SU-DHL-6 (cell line): ENCODE results near the gene CYTH4.

Experiments used
- H2AFZ ChIP-seq: fragments of 200-600 bp; sonication (generic); 2 replicates; pipeline ENCODE4 v1.6.1; 2014; ENCODE audit warnings: low read depth, mild to moderate bottlenecking, moderate library complexity, mixed read lengths, antibody characterized with exemption, low read length; ENCODE audit not compliant: severe bottlenecking
- H3F3A ChIP-seq: fragments of 200-600 bp; shearing (Covaris generic); 2 replicates; pipeline ENCODE4 v1.6.0; 2016; ENCODE audit warnings: antibody characterized with exemption, mild to moderate bottlenecking; ENCODE audit not compliant: insufficient read depth
- H3K27ac ChIP-seq: fragments of 200-600 bp; sonication (generic); 2 replicates; pipeline ENCODE4 v1.5.1; 2016; ENCODE audit warnings: low read depth, mild to moderate bottlenecking, low read length, moderate library complexity, mixed read lengths
- H3K27me3 ChIP-seq: fragments of 200-600 bp; sonication (generic), shearing (Covaris generic); 2 replicates; pipeline ENCODE4 v1.6.0; 2014; ENCODE audit warnings: mild to moderate bottlenecking, low read length
- H3K36me3 ChIP-seq: fragments of 200-600 bp; sonication (generic); 2 replicates; pipeline ENCODE4 v1.6.1; 2014; ENCODE audit warnings: mild to moderate bottlenecking, low read length, mixed read lengths
- H3K4me2 ChIP-seq: fragments of 300-600, 200-600 bp; shearing (Covaris generic), sonication (generic); 2 replicates; pipeline ENCODE4 v1.6.0; 2014; ENCODE audit warnings: low read length, low read depth, mild to moderate bottlenecking; ENCODE audit not compliant: poor library complexity, severe bottlenecking
- H3K4me3 ChIP-seq: fragments of 200-600 bp; sonication (generic); 2 replicates; pipeline ENCODE4 v1.5.1; 2014; ENCODE audit warnings: antibody characterized with exemption, low read length, mild to moderate bottlenecking, mixed read lengths; ENCODE audit not compliant: insufficient read depth, poor library complexity, severe bottlenecking
- H3K79me2 ChIP-seq: fragments of 200-600 bp; sonication (generic); 2 replicates; pipeline ENCODE4 v1.6.1; 2014; ENCODE audit warnings: mild to moderate bottlenecking, low read length, moderate library complexity; ENCODE audit not compliant: insufficient read depth
- H3K9ac ChIP-seq: fragments of 200-600 bp; sonication (generic); 2 replicates; pipeline ENCODE4 v1.7.0; 2014; ENCODE audit warnings: mild to moderate bottlenecking, low read length
- H3K9me2 ChIP-seq: fragments of 200-600 bp; sonication (generic); replicated peaks from 2 replicates; pipeline ENCODE4 v1.6.1; 2014; ENCODE audit warnings: low read length; ENCODE audit not compliant: insufficient read depth
- H3K9me3 ChIP-seq: fragments of 200-600 bp; sonication (generic); 2 replicates; pipeline ENCODE4 v1.6.1; 2014; ENCODE audit warnings: low read length, mixed read lengths; ENCODE audit not compliant: insufficient read depth
- H4K20me1 ChIP-seq: fragments of 200-600 bp; sonication (generic); 2 replicates; pipeline ENCODE4 v1.6.1; 2014; ENCODE audit warnings: low read depth, mild to moderate bottlenecking, antibody characterized with exemption, low read length, moderate library complexity, mixed read lengths
- EZH2phosphoT487 ChIP-seq: fragments of 200-600 bp; sonication (generic), shearing (Covaris generic); conservative IDR thresholded peaks from 2 replicates; pipeline ENCODE4 v1.6.1; 2018; ENCODE audit warnings: mild to moderate bottlenecking, antibody characterized with exemption, low read length, moderate library complexity, mixed read lengths
- TF ChIP-seq, protein P1 (sequence below): fragments of 200-600 bp; sonication (generic); IDR thresholded peaks from one replicate; pipeline ENCODE4 v1.5.1; 2017; ENCODE audit warnings: antibody characterized with exemption, mild to moderate bottlenecking, low read length, moderate library complexity; ENCODE audit not compliant: insufficient read depth, poor library complexity, severe bottlenecking

The CYTH4 gene

DNA sequence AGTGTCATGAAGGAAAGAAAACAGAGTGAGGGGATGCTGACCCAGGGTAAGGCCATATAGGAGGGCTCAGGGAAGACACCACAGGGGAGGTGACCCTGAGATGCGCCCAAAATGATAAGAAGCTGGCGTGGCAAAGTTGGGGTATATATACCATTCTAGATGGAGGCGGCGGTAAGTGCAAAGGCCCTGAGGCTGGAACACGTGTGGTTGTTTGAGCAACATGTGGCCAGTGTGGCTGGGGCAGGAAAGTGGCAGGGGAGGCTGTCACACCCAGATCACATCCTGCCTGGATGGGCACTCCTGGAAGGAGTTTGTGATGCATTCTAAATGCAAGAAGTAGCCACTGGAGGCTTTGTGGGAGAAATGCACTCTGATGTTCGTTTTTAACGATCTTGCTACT, 70.2 kb downstream of the CYTH4 start:
- H3K4me3 ChIP-seq: no peak overlapping the region
- no peaks in the 10 kb centered on the region for H3K27me3 ChIP-seq
- no peaks in the 10 kb centered on the region for H3K9me3 ChIP-seq
- H2AFZ ChIP-seq: no peak overlapping the region
- no peaks in the 10 kb centered on the region for H4K20me1 ChIP-seq
- H3K27ac ChIP-seq: no peak overlapping the region
- no peak for TF ChIP-seq EZH2phosphoT487
- TF ChIP-seq, protein P1, sequence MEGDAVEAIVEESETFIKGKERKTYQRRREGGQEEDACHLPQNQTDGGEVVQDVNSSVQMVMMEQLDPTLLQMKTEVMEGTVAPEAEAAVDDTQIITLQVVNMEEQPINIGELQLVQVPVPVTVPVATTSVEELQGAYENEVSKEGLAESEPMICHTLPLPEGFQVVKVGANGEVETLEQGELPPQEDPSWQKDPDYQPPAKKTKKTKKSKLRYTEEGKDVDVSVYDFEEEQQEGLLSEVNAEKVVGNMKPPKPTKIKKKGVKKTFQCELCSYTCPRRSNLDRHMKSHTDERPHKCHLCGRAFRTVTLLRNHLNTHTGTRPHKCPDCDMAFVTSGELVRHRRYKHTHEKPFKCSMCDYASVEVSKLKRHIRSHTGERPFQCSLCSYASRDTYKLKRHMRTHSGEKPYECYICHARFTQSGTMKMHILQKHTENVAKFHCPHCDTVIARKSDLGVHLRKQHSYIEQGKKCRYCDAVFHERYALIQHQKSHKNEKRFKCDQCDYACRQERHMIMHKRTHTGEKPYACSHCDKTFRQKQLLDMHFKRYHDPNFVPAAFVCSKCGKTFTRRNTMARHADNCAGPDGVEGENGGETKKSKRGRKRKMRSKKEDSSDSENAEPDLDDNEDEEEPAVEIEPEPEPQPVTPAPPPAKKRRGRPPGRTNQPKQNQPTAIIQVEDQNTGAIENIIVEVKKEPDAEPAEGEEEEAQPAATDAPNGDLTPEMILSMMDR: no peak
- no peaks in the 10 kb centered on the region for H3F3A ChIP-seq
- H3K36me3 ChIP-seq: no peaks in the 10 kb centered on the region
- no peak overlapping the region for H3K4me2 ChIP-seq
- H3K9me2 ChIP-seq: no peaks in the 10 kb centered on the region
- H3K79me2 ChIP-seq: no peaks in the 10 kb centered on the region
- H3K9ac ChIP-seq: no peak overlapping the region

DNA sequence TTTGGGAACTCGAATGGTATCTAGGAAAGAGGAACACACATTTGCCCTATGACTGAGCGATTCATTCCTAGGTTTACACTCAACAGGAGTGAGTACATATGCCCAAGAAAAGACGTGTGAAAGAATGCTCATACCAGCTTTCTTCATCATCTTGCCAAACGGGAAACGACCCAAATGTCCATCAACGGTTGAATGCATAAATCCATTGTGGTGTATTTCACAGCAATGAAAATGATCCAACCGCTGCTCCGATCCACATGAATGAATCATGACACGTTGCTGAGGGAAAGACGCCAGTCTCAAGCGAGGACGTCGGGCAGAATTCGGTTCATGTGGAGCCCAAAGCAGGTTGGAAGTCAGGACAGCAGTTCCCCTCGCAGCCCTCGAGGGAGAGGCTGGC, 71.5 kb downstream of the CYTH4 start:
- no peak for TF ChIP-seq EZH2phosphoT487
- TF ChIP-seq, protein P1: no peak
- H3K27me3 ChIP-seq: no peaks in the 10 kb centered on the region
- H4K20me1 ChIP-seq: no peaks in the 10 kb centered on the region
- H3K4me2 ChIP-seq: no peak overlapping the region
- H3K9me2 ChIP-seq: no peaks in the 10 kb centered on the region
- H3F3A ChIP-seq: no peaks in the 10 kb centered on the region
- H3K9ac ChIP-seq: no peak overlapping the region
- H2AFZ ChIP-seq: no peak overlapping the region
- no peaks in the 10 kb centered on the region for H3K36me3 ChIP-seq
- no peak overlapping the region for H3K27ac ChIP-seq
- no peaks in the 10 kb centered on the region for H3K79me2 ChIP-seq
- no peak overlapping the region for H3K4me3 ChIP-seq
- H3K9me3 ChIP-seq: no peaks in the 10 kb centered on the region

DNA sequence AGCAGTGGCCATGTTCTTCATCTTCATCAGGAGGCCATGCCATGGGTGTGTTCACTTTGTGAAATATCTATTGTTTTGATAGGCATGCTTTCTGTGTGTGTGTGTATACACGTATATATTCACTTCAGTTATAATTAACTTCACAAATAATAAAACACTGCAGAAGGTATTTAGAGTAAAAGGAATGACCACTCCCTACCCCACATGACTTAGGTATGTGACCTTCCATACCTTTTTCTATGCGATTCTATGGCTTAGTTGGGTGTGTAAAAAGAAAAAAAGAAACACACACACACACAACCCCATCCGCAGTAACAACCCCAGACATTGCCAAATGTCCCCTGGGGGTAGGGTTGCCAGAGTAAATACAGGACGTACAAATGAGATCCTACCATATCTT, 72.0 kb downstream of the CYTH4 start:
- H4K20me1 ChIP-seq: no peaks in the 10 kb centered on the region
- H3F3A ChIP-seq: no peaks in the 10 kb centered on the region
- TF ChIP-seq EZH2phosphoT487: no peak
- no peak overlapping the region for H3K4me3 ChIP-seq
- H3K79me2 ChIP-seq: no peaks in the 10 kb centered on the region
- no peak overlapping the region for H3K4me2 ChIP-seq
- H3K9ac ChIP-seq: no peak overlapping the region
- H3K36me3 ChIP-seq: no peaks in the 10 kb centered on the region
- H3K9me3 ChIP-seq: no peaks in the 10 kb centered on the region
- no peaks in the 10 kb centered on the region for H3K9me2 ChIP-seq
- H2AFZ ChIP-seq: no peak overlapping the region
- no peak overlapping the region for H3K27ac ChIP-seq
- no peaks in the 10 kb centered on the region for H3K27me3 ChIP-seq

DNA sequence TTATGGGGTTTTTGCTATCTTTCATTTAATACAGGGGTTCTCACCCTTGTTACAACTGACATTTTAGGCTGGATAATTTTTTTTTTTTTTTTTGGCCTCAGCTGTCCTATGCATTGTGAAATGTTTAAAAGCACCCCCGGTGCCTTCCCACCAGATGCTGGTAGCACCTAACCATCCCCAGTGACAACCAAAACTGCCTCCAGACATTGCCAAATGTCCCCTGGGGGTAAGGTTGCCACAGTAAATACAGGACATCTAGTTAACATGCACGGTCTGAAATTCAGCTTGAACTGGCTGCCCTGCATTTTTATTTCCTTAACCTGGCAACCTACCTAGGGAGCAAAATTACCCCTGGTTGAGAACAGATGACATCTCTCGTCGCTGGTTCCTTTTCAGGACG, 72.4 kb downstream of the CYTH4 start:
- Histone ChIP-seq H3F3A (no peaks in the 10 kb centered on the region), H3K9me2 (no peaks in the 10 kb centered on the region), H3K79me2 (no peaks in the 10 kb centered on the region), H4K20me1 (no peaks in the 10 kb centered on the region), H3K9me3 (no peaks in the 10 kb centered on the region), H3K36me3 (no peaks in the 10 kb centered on the region), H3K27ac (no peak overlapping the region), H3K4me3 (no peak overlapping the region), H3K27me3 (no peaks in the 10 kb centered on the region), H2AFZ (no peak overlapping the region), H3K9ac (no peak overlapping the region), H3K4me2 (no peak overlapping the region)
- TF ChIP-seq, protein P1: no peak
- TF ChIP-seq EZH2phosphoT487: no peak
